K562 (cell line): ENCODE results near the gene SEPTIN1. TPM values are rescaled to one million over a fixed set of nuclear protein-coding genes. Genes with fewer than 3 reads are reported as not detected.

Source experiments
- MGA ChIP-seq: fragments of 450-650 bp; IDR thresholded peaks from 2 replicates; pipeline ENCODE4 v1.6.1; 2016; ENCODE audit warnings: mild to moderate bottlenecking, moderate library complexity
- POLR2A ChIP-seq: fragments of 450-650 bp; conservative IDR thresholded peaks from 2 replicates; pipeline ENCODE4 v1.6.1; 2016
- PRPF4 ChIP-seq: fragments of 200-400 bp; formaldehyde crosslinking; IDR thresholded peaks from one replicate; pipeline ENCODE4 v1.6.1; 2017; ENCODE audit warnings: low read length, low read depth, mild to moderate bottlenecking; ENCODE audit not compliant: insufficient read depth, poor library complexity, severe bottlenecking
- ZBTB1 ChIP-seq: sonication (generic); formaldehyde crosslinking; IDR thresholded peaks from 2 replicates; pipeline ENCODE4 v1.8.1; 2023; ENCODE audit warnings: missing genetic modification reagents, low read depth, mild to moderate bottlenecking, borderline replicate concordance
- ZBTB49 ChIP-seq: sonication (generic); formaldehyde crosslinking; IDR thresholded peaks from 2 replicates; pipeline ENCODE4 v1.8.0; 2022; ENCODE audit warnings: missing genetic modification reagents, mild to moderate bottlenecking, borderline replicate concordance
- ZBTB7A ChIP-seq: IDR thresholded peaks from 2 replicates; pipeline ENCODE4 v1.6.1; 2011; ENCODE audit warnings: low read depth, mild to moderate bottlenecking, low read length, moderate library complexity, borderline replicate concordance; ENCODE audit not compliant: control insufficient read depth
- ZKSCAN3 ChIP-seq: fragments of 250-450 bp; sonication (Bioruptor Pico); IDR thresholded peaks from 2 replicates; pipeline ENCODE4 v1.4.0; 2020
- polyA plus RNA-seq, 8 experiments: library from polyadenylated mRNA; depleted of rRNA in 4 of 8; stranded (reverse) in 5 of 8; unstranded in 3 of 8; fragments of >200 nt; fragmentation: Nextera tagmentation in 2 of 8; fragmentation: Illumina TruSeq in 1 of 8; extraction: Ambion mirVana in 2 of 8; extraction: Trizol in 1 of 8; gene quantifications; 2 replicates each; pipeline versions ENCODE4 v1.2.1 to v1.2.3, GENCODE V29; 2011 to 2014; ENCODE audit warnings: inconsistent platforms in 1 of 8, missing spikeins in 1 of 8
- total RNA-seq, 7 experiments: library from RNA; depleted of rRNA in 6 of 7; stranded (reverse); fragments of >200 nt in 6 of 7; fragmentation: Illumina TruSeq in 2 of 7; extraction: Trizol in 2 of 7; gene quantifications; 2 replicates each; pipeline versions ENCODE4 v1.2.1 to v1.2.3, GENCODE V29; 2011 to 2021; ENCODE audit warnings: low replicate concordance in 1 of 7
- TF ChIP-seq, protein P1 (sequence below): fragments of 450-650 bp; formaldehyde crosslinking; IDR thresholded peaks from 2 replicates; pipeline ENCODE4 v1.4.0; 2022; ENCODE audit warnings: missing genetic modification characterization

Gene SEPTIN1
- total and polyA plus RNA-seq, 9 of the 15 experiments (the other 6 are each of a cell fraction or from before 2014, with no cell fraction given) = 0.23 to 5.6 (median 1.7) TPM; not detected in 1

GRCh38 chr16:30429678-30430427 is 47.5 kb upstream of the SEPTIN1 start, which contains the start of gene DCTPP1 (continued):
- TF ChIP-seq ZBTB49 (CRISPR knock-in tag) = no peak
- TF ChIP-seq MGA = peak; percentile 71
- TF ChIP-seq ZBTB7A = peak; percentile 3; the same call in 1 of the 2 replicates
- TF ChIP-seq, protein P1, sequence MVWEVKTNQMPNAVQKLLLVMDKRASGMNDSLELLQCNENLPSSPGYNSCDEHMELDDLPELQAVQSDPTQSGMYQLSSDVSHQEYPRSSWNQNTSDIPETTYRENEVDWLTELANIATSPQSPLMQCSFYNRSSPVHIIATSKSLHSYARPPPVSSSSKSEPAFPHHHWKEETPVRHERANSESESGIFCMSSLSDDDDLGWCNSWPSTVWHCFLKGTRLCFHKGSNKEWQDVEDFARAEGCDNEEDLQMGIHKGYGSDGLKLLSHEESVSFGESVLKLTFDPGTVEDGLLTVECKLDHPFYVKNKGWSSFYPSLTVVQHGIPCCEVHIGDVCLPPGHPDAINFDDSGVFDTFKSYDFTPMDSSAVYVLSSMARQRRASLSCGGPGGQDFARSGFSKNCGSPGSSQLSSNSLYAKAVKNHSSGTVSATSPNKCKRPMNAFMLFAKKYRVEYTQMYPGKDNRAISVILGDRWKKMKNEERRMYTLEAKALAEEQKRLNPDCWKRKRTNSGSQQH (CRISPR knock-in tag) = no peak
- peak; percentile 82 for TF ChIP-seq POLR2A
- TF ChIP-seq ZKSCAN3 = no peak
- TF ChIP-seq ZBTB1 = peak; percentile 76; the same call in 1 of the 2 replicates
- TF ChIP-seq PRPF4 = no peak
- TF ChIP-seq, all 486 proteins: peak for 141
